ENCODE data around the gene POLR3C. TPM values are rescaled to one million over a fixed set of nuclear protein-coding genes. Genes with fewer than 3 reads are reported as not detected.

POLR3C gene
- total and polyA plus RNA-seq, 2 of the 13 experiments (the other 11 are each of a cell fraction or from before 2014, with no cell fraction given), result 15.5 to 24.3 TPM

DNA sequence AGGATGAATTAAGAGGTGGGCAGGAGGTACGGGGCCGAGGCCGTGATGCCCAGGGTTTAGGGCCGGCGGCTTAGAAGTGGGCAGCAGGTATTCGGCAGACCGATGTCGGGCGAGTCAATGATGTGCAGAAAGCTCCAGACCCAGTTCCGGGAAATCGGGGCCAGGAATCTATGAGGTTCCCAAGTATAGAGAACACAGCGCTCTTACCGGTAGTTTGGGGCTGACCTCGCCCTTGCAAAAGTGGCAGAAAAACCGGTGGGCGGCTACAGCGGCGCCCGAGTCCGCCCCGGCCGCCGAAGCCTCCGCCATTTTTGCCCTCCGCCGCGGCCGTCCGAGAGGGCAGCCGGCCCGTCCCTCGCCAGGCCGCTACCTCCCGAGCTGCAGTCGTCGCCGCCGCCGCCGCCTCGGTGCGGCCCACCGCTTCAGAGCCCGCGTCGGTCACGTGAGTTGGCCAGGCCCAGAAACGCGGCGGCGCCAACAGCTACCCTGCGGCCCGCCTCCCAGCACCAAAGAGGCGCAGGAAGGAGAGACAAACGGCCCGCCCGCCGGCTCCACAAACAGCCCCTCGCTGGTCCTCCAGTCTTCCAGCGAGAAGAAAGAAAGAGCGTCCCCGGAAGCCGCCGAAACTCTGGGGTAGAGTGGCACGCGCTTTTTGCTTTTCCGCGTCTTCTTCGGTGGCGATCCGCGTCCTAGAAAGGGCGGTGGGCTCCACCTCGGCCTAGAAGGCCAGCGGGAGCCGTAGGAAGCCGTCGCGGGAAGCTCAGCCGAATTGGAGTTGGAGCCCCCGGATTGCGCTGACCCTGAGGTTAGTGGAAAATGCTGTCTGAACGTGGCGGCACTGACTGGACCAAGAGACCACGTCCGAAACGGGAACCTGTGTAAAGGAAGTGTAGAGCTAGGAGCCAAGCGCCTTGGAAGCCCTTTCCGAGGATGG lies at the start of gene POLR3C, which contains the start of gene RNF115 (continued):
- TF ChIP-seq ZNF484 (CRISPR knock-in tag; IDR thresholded peaks at IDR 0.05; ENCODE audit: borderline replicate concordance, low read depth) (no peak), ZNF891 (CRISPR knock-in tag; IDR thresholded peaks at IDR 0.05) (peak; percentile 84; the same call in 1 of the 2 replicates), ZNF556 (CRISPR knock-in tag; IDR thresholded peaks at IDR 0.05; ENCODE audit: borderline replicate concordance) (peak; percentile 71; the same call in 1 of the 2 replicates), GABPA (IDR thresholded peaks at IDR 0.05; ENCODE audit: low read depth, low read length) (peak; percentile 56), GABPA (CRISPR knock-in tag; IDR thresholded peaks at IDR 0.05; ENCODE audit: low read depth) (peak; percentile 92), ZNF660 (CRISPR knock-in tag; IDR thresholded peaks at IDR 0.05; ENCODE audit: borderline replicate concordance, low read depth) (no peak), ZNF841 (CRISPR knock-in tag; IDR thresholded peaks at IDR 0.05; ENCODE audit: borderline replicate concordance) (no peak), ZNF747 (CRISPR knock-in tag; IDR thresholded peaks at IDR 0.05; ENCODE audit: borderline replicate concordance) (0 out of 2 replicates have a peak, but pooled peaks have one; percentile 26), ISL2 (CRISPR knock-in tag; IDR thresholded peaks at IDR 0.05) (peak; percentile 67; the same call in 1 of the 2 replicates), FOXK2 (IDR thresholded peaks at IDR 0.05) (no peak), ZNF614 (CRISPR knock-in tag; IDR thresholded peaks at IDR 0.05; ENCODE audit: borderline replicate concordance) (peak; percentile 93; the same call in 1 of the 2 replicates), ZBTB42 (CRISPR knock-in tag; IDR thresholded peaks at IDR 0.05) (no peak), SNAPC2 (CRISPR knock-in tag; IDR thresholded peaks at IDR 0.05) (no peak), ZNF720 (CRISPR knock-in tag; IDR thresholded peaks at IDR 0.05) (no peak), NR2F6 (IDR thresholded peaks at IDR 0.05) (no peak), NR2F6 (CRISPR knock-in tag; IDR thresholded peaks at IDR 0.05) (no peak), NFE2L2 (IDR thresholded peaks at IDR 0.05; ENCODE audit: low read length) (no peak), NCOA2 (CRISPR knock-in tag; IDR thresholded peaks at IDR 0.05) (peak; percentile 55), ZNF24 (IDR thresholded peaks at IDR 0.05) (no peak)
- TF ChIP-seq, protein P1, sequence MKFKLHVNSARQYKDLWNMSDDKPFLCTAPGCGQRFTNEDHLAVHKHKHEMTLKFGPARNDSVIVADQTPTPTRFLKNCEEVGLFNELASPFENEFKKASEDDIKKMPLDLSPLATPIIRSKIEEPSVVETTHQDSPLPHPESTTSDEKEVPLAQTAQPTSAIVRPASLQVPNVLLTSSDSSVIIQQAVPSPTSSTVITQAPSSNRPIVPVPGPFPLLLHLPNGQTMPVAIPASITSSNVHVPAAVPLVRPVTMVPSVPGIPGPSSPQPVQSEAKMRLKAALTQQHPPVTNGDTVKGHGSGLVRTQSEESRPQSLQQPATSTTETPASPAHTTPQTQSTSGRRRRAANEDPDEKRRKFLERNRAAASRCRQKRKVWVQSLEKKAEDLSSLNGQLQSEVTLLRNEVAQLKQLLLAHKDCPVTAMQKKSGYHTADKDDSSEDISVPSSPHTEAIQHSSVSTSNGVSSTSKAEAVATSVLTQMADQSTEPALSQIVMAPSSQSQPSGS (CRISPR knock-in tag; IDR thresholded peaks at IDR 0.05), result peak; percentile 67; the same call in 1 of the 2 replicates
- TF ChIP-seq, protein P2, sequence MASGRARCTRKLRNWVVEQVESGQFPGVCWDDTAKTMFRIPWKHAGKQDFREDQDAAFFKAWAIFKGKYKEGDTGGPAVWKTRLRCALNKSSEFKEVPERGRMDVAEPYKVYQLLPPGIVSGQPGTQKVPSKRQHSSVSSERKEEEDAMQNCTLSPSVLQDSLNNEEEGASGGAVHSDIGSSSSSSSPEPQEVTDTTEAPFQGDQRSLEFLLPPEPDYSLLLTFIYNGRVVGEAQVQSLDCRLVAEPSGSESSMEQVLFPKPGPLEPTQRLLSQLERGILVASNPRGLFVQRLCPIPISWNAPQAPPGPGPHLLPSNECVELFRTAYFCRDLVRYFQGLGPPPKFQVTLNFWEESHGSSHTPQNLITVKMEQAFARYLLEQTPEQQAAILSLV (CRISPR knock-in tag; IDR thresholded peaks at IDR 0.05; ENCODE audit: borderline replicate concordance), result peak; percentile 74; the same call in 1 of the 2 replicates
- TF ChIP-seq, protein P3, sequence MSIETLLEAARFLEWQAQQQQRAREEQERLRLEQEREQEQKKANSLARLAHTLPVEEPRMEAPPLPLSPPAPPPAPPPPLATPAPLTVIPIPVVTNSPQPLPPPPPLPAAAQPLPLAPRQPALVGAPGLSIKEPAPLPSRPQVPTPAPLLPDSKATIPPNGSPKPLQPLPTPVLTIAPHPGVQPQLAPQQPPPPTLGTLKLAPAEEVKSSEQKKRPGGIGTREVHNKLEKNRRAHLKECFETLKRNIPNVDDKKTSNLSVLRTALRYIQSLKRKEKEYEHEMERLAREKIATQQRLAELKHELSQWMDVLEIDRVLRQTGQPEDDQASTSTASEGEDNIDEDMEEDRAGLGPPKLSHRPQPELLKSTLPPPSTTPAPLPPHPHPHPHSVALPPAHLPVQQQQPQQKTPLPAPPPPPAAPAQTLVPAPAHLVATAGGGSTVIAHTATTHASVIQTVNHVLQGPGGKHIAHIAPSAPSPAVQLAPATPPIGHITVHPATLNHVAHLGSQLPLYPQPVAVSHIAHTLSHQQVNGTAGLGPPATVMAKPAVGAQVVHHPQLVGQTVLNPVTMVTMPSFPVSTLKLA (IDR thresholded peaks at IDR 0.05), result no peak
- TF ChIP-seq, protein P4, sequence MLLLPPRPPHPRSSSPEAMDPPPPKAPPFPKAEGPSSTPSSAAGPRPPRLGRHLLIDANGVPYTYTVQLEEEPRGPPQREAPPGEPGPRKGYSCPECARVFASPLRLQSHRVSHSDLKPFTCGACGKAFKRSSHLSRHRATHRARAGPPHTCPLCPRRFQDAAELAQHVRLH (CRISPR knock-in tag; IDR thresholded peaks at IDR 0.05; ENCODE audit: borderline replicate concordance, low read depth), result peak; percentile 62; the same call in 1 of the 2 replicates
- TF ChIP-seq, protein P5, sequence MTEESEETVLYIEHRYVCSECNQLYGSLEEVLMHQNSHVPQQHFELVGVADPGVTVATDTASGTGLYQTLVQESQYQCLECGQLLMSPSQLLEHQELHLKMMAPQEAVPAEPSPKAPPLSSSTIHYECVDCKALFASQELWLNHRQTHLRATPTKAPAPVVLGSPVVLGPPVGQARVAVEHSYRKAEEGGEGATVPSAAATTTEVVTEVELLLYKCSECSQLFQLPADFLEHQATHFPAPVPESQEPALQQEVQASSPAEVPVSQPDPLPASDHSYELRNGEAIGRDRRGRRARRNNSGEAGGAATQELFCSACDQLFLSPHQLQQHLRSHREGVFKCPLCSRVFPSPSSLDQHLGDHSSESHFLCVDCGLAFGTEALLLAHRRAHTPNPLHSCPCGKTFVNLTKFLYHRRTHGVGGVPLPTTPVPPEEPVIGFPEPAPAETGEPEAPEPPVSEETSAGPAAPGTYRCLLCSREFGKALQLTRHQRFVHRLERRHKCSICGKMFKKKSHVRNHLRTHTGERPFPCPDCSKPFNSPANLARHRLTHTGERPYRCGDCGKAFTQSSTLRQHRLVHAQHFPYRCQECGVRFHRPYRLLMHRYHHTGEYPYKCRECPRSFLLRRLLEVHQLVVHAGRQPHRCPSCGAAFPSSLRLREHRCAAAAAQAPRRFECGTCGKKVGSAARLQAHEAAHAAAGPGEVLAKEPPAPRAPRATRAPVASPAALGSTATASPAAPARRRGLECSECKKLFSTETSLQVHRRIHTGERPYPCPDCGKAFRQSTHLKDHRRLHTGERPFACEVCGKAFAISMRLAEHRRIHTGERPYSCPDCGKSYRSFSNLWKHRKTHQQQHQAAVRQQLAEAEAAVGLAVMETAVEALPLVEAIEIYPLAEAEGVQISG (CRISPR knock-in tag; IDR thresholded peaks at IDR 0.05), result peak; percentile 99
